Stimulated activated CD4-positive, alpha-beta T cell treated with anti-CD3 and anti-CD28 coated beads, Interleukin-2, amount 100 ng/mL, for 24 hours (primary cell): Measurements from ENCODE around the gene CCR9.

Experiments used
- DNase-seq, 2 donors: peaks; one replicate each; pipeline ENCODE4 v3.0.0-alpha.2; 2020

Gene CCR9

DNA sequence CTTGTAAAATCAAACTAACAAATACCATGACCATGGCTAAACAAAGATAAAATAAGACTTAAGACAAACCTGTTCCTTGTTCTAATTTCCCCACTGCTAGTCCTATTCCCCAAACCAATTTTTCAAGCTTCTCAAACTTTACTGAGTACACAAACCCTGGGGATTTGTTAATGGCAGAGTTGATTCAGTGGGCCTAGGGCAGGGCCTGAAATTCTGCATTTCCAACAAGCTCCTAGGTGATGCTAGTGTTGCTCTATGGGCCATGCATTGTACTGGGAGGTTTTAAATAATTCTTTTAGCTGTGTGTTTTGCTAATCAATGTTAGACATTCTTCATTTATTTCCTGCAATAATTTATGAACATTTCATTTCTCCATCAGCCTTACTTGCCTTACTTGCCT, 13.3 kb upstream of the CCR9 start:
- no peak for DNase-seq

DNA sequence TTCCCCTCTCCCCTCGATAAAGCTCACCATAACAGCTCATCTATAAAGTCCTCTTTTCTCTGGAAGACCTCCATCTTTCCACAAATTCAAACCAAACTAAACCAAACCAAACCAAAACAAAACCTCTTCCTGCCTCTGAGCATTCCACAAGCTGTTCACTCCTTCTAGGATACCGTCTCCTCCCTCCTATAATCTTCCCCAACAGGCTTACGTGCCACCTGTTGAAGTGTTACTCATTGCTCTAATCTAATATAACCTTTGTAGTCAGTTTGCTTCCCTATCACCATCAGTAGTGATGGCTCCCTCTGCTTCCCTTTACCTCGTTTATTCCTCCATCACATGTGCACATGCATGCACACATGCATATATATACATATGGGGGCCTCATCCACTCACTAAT, 12.7 kb upstream of the CCR9 start:
- no peak for DNase-seq

DNA sequence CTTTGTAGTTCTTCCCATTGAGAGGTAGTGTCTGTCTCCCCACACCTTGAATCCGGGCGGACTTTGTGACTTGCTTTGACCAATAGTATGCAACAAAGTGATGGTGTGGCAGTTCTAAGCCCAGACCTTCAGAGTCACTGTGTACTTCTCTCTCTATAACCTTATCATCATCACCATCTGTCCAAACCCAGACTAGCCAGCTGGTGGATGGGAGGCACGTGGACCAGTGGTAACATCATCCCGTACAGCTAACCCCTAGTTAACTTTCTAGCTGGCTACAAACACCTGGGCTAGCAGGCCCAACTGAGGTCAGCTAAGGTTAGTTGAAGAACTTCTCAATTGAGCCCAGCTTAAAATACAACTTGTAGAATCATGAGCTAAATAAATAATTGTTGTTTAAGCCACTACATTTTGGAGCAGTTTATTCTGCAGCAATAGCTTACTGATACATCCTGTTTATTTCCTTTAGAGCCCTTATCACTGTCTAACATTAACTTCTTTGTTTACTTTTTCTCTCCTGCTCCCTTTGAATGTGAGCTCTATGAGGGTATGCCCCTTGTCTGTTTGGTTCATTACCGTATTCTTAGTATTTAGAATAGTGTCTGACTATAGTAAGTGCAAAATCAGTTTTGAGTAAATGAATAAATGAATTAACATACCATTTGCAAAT, 11.5 kb upstream of the CCR9 start:
- DNase-seq, result no peak

DNA sequence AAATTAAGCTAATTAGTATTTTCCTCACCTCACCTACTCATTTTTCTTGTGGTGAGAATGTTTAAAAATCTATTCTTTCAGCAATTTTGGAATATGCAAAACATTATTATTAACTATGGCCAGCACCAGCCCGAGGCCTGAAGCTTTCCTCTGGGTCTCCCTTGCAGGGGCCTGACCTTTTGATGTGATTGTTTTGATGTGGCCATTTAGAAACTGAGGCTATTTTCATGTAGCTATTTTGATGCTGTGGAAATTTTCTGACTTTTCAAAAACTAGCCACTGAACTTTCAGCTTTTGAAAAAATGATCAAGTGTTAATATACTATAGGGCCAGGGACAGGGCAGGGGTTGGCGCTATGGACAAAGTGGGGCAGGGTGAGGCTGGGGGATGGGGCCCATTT, 8.2 kb upstream of the CCR9 start:
- no peak for DNase-seq

DNA sequence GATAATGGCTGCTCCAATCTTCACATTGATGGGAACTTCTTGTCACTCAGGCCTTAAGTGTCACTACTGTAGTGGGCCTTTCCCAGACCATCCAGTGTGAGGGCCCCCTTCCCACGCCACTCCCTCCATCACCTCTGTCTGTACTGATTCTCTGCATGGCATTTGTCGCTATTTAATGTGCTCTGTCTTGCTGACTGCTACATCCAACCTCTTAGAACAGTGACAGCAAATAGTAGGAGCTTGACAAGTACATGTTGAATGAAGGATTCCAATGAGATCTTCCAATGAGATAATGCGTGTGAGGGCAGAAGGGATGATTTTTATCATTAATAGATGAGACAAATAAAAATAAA, 5.6 kb upstream of the CCR9 start:
- no peak for DNase-seq

DNA sequence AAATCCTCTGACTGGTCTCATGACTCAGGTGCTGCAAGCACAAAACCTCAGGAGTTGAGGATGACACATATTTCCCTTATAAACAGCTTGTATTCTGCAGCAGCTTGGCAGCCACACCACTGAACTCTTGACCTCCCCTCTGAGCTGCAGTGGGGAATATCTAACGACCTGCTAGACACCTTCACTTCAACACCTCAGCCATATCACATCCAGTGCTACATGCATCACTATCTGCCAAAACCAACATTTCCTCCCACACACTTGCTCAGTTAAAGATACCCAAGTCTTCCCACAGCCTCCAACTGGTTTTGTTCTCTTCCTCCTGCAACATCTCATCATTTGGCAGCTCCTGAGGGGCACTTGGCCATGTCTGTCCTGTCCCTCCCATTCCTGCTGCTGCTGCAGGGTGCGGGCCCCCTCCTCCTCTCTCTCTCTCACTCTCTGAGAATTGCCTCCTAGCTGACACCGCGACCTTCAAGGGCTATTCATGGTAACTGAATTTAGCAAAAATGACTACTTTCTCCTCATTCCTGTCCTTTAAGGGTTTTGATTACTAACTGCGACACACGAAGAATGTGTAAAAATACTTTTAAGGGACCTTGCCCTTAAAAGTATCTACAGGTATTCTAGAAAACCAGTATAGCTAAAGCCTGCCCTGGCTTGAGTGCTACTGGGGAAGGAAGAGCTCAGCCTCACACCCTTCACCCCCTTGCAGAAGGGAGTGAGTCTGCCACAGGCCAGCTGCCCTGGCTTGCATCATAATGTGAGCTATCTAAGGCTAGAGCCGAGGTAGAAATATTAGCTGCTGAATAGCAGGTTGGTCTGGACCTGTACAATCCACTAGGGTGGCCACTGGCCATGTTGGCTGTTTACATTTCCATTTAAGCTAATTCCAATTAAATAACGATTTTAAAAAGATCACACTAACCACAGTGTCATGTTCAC, 5.0 kb upstream of the CCR9 start:
- peak; percentile 19 to 41 for DNase-seq

DNA sequence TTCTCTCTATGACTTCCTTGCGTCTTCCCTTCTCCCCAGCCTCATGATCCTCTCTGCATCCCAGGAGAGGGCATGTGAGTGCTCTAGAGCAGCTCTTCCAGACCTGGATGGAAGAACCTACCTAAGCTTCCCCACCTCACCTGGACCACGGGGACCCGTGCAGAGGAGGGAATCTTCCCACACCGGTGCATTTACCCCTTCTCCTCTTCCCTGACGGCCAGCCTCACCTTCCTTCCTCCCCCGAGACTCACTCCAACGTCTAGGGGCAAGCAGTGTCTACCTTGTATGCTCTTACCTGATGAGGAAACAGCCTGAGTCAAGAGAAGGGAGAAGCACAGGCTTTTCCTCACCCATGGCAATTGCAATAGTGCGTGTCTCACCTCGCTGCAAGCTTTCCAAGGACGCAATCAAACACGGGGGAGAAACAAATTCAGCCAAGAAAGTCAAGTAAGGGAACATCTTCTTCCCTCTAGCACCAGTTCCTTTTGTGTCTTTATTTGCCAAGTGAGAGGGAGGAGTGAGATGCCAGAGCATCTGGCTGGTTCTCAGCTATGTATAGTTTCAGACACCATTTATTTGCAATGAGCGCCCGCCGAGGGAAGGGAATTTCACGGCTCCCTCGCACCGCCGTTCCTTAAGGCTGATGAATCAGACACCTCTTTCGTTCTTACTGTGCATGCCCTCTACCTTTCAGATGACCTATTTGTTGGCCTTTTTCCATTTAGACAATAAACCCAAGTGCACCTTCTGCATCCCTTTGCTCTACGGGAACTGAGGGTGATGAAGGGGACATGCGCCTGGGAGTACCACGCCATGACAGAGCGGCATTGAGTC, 1.8 kb upstream of the CCR9 start:
- peak in 1 of 2 donors; percentile 35 for DNase-seq

DNA sequence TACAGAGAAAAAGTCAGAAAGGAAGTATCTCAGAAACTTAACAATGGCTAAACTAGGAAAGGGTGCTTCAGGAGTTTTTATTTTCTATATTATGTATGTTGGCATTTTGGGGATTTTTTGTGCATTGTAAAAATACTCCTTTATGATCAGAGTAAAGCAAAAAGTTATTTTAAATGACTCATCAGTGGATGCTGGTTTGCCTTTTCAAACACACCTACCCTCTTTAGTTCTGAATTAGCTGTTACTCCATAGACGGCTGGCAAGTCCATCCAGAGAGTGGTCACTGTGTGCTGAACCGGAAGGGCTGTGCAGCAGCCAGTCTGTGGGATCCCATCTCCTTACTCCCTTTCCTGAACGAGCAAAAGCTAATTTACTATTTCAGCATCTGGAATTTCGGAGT, 942 bp downstream of the CCR9 start:
- DNase-seq, result no peak

DNA sequence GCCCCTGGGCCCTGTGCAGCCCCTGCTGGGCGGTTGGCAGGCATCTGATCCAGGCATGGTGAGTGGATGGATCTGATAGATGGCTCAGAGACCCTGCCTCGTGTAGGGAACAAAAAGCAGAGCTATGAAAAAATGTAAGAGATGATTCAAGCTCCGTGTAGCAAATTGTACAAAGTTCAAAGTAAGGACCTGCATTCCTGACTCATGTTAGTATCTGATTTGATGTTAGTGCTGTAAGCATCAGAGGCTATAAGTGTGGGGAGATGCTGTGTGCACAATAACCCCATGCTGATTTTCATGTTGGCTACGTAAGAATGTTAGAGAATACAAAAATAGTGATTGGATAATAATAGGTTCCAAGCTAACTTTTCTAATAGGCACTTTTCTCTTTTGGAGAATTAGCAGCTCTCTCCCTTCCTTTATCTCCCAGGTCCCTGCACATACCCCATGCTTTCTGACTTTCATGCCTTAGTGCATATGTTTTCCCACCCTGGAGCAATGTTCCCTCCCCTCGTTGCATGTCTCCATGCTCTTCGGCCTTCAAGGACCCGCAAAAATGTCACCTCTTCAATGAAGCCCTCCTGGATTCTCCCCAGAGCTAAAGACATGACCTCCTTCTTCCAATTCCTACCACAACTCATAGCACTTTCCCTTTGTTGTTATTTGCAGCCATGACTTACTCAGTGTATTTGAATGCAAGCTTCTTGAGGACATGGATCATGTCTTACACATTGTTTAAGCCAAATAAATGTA, 1.6 kb downstream of the CCR9 start:
- DNase-seq, result no peak

DNA sequence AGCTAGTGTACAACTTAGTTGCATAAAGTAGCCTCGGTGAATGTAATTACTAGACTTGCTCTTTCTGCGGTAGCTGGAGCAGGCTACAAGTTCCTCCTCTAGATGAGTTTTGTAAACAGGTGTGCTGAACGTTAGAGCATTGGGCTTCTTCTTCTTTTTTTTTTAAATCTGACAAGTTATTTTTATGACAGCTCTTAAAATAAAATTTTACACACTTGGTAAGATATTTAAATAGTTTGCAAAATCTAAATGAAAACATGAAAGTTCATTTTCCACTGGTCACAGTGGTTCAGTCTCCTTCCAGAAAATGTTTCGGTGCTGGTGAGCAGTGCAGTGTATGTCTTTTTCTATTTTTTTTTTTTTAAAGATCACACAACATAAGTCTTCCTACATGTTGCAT, 3.0 kb downstream of the CCR9 start:
- DNase-seq, result no peak

DNA sequence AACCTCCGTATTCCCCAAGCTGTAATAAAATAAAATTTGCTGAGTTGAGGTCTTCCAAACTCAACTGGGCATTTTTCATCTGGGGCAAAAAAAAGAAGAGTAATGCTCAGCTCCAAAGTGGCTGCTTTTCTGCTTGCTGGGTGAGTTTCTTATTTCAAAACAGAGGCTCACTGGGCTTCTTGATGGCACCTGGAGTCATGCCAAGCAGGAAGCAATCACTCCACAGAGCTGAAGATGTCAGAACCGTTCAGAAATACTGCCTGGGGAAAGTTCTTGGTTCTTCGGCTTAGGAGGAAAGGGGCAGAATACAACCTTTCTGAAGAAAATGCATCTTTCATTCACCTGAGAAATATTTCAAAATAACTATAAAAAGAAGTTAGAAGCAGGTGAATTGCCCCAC, 4.1 kb downstream of the CCR9 start:
- no peak for DNase-seq

DNA sequence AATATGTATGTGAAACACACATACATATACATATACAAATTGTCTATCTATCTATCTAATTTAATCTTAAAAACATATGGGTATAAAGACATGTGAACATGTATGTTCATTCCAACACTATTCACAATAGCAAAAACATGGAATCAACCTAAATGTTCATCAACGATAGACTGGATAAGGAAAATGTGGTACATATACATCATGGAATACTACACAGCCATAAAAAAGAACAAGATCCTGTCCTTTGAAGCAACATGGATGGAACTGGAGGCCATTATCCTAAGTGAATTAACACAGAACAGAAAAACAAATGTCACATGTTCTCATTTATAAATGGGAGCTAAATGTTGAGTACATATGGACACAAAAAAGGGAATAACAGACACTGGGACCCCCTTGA, 5.8 kb downstream of the CCR9 start:
- no peak for DNase-seq

DNA sequence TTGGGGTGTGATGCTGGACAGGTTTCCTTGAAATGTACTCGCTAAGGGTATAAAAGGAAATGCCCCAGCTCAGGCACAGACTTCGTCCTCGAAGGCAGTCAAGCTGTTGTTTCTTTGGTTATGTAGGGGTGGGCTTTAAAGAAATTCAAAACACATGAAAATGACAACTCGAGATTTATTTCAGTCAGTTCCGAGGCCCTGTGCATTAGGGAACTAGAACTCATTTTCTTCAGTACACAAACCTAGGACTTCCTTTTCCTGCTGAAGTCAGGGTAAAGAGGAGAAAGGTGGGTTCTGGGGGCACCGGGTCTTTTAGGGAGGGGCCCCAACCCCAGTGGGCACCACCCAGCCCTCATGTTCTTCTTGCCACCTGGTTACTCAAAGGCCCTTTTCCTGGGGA, 7.7 kb downstream of the CCR9 start:
- no peak for DNase-seq

DNA sequence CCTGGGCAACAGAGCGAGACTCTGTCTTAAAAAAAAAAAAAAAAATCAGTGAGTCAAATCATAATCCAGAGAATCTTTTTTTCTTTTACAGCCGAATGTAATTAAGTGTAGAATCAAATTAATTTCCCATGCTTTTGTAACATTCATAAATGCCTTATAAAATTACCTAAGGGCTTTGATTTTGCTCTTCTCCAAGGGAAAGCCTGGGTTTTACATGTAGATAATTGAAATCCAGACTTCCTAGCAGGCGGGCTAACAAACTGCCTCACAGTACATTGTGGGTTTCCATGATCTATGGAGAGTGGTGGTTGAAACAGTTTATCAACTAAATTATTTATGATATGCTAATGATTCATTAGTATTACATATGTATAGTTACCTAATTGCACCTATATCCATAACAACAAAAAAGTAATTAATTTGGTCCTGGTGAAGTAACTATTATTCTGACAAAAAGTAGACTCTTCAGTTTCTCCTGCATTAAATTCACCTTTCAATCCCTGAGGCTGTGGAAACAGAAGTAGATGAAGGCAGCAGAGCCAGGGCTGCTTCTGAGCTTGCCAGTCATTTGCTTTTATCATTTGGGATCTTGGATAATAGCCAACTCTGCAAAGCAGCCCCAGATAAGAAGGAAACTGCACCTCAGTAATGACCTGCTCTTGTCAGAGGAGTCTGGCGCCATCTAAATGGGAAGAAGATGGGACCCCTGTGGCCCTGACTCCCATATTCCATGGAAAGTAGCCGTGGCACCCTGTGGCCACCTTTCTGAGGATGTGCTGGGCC, 9.5 kb downstream of the CCR9 start:
- DNase-seq, result no peak

DNA sequence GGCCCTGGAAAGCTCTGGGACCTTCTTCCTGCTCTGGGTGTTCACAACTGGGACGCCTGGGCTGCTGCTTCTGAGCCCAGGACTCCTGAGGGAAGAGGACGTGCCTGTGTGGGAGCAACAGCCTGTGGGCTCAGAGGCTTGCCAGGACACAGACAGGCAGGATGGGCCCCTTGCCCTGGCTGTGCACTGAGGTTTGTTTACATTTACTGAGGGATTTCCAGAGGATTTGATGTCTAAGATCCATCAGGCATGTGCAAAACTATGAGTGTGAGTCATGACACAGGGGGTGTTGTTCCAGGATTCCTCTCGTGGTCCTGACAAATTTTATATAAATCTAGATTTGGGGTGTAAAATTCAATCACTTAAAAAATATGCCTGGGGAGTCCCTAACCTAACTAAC, 10.6 kb downstream of the CCR9 start:
- DNase-seq, result no peak

DNA sequence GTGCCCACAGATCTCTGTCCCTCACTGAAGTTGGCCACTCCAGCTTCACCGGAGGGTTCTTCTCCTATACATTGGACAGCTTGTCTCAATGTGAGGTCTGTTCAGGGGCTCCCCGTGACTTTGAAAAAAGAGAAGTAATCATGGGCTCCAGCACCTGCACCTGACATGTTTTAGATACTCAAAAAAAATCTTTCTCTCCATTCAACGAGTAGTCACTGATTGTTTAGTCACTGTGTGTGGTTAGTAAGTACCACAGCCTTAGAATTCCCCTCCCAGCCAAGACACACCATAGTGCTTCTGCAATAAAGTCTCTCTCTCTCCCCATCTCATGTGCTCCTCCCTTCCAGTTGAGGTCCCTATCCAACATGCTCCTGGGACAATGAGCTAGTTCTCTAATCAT, 18.6 kb downstream of the CCR9 start:
- DNase-seq, result no peak

DNA sequence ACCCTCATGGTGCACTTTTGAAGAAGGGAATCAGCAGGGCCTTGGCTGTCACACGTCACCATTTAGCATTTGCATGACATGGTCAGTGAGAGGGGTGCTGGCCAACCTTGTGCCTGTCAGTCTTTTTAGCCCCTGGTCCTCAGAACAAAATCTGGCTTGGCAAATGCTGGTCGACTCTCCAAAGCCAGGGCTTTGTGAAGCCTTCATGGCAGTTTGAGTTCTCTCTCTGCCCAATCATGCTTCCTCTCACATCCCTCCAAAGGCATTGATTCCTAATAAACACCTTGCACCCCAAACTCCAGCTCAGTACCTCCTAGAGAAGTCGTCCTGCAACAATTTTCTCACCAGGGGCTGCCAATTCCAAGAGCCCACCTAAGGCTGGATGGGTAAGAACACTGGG, 19.4 kb downstream of the CCR9 start:
- DNase-seq, result no peak

DNA sequence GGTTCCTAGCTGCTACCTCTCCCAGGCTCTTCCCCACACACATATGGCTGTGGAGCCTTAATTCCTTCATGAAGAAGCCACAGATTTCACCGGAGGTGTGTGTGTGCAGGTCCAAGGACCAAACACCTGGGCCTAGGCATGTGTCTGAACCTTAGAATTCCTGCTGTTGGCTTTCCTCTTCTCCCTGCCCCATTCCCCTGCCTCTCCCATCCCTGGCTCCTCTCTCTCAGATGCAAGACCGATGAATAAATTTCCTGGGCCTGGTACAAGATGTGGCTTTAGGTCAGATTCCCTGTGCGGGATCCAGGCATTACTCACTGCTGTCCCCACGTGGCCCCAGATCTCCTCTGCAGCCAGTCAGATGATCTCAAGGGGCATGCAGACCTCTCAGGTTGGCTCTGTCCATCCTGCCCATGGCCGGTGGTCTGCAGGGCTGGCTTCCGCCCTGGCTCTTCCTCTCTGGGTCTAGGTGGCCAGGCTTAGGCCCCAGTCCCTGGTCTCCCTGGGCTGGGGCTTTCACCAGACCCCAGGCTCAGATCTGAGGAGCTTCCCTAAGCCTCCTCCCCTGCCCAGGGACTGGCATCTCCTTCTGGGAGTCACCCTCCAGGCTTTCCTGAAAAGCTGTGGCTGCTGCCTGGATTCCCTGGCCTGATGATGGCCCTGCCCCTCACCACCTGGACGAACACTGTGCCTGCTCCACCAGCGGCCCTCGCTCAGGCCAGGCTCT, 20.5 kb downstream of the CCR9 start:
- DNase-seq, result no peak

DNA sequence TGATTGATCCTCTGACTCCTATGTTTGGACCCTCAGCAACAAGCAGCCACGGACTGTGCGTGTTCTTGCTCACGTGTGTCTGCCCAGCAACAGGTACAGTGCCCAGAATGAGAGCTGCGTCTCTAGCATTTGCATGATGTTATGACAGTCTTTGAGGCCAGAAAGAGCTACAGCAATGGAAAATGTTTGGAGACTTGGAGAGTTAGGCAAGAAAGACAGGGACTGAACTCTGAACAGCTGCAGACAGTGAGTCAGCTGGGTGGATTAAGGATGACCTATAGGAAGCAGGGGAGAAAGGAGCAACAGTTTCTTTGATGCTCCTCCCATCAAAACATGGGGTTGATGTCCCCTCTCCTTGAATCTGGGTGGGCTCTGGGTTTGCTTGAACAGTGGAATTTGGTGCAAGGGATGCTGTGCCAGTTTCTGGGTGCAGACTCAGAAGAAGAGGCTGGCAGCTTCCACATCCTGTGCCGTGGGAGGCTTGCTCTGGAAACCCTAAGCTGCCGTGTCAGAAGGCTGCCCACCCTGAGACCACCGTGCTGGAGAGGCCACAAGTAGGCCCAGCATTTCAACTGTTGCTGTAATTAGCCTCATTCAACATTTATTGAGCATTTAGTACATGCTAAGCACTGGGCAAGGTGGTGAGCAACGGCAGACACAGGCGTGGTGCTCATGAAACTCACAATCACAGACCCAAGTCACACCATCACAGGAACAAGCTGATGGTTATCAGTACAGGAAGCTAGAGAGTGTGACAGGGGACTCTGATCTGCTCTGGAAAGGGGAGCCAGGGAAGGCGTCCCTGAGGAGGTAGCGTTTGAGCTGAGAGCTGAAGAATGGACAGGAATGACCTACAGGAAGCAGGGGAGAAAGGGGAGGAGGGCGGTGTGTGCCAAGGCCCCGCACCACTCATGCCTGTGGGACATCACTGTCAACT, 21.7 kb downstream of the CCR9 start:
- no peak for DNase-seq

DNA sequence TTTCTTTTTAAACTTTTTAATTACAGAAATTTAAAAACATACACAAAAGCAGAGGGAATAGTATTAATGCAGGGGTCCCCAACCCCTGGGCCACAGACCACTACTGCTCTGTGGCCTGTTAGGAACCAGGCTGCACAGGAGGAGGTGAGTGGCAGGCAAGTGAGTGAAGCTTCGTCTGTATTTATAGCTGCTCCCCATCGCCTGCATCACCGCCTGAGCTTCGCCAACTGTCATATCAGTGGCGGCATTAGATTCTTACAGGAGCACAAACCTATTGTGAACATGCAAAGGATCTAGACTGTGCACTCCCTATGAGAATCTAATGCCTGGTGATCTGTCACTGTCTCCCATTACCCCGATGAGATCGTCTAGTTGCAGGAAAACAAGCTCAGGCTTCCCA, 22.4 kb downstream of the CCR9 start:
- no peak for DNase-seq
